K562 (cell line): Measurements from ENCODE around the gene SLC22A4.

ENCODE experiments used
- ETV6 ChIP-seq, 3 experiments: fragments of 150-350 bp in 1 of 3; sonication (generic) in 1 of 3; formaldehyde crosslinking in 1 of 3; IDR thresholded peaks; 2 replicates each; pipeline versions ENCODE4 v1.6.1 to v1.8.0; 2014 to 2022; ENCODE audit warnings: borderline replicate concordance in 2 of 3, low read depth in 2 of 3, antibody characterized with exemption in 1 of 3, low read length in 1 of 3, mild to moderate bottlenecking in 1 of 3, missing genetic modification reagents in 1 of 3
- FOXK1 ChIP-seq: sonication (generic); formaldehyde crosslinking; IDR thresholded peaks from 2 replicates; pipeline ENCODE4 v1.8.0; 2022; ENCODE audit warnings: missing genetic modification reagents, mild to moderate bottlenecking, borderline replicate concordance
- HCFC1 ChIP-seq: IDR thresholded peaks from 2 replicates; pipeline ENCODE4 v1.6.1; 2012; ENCODE audit warnings: low read depth, low read length, improper control_type of control experiment
- IRF2 ChIP-seq: sonication (generic); formaldehyde crosslinking; IDR thresholded peaks from 2 replicates; pipeline ENCODE4 v1.8.1; 2022; ENCODE audit warnings: mild to moderate bottlenecking, missing genetic modification reagents
- TF ChIP-seq, protein P1 (sequence below), 3 experiments: IDR thresholded peaks in 2 of 3; conservative IDR thresholded peaks in 1 of 3; 2 replicates each; pipeline ENCODE4 v1.5.1; 2011 to 2012; ENCODE audit warnings: low read length in 3 of 3, mild to moderate bottlenecking in 3 of 3, control low read depth in 2 of 3, improper control_type of control experiment in 1 of 3, inconsistent platforms in 1 of 3, low read depth in 1 of 3, mixed read lengths in 1 of 3, moderate library complexity in 1 of 3; ENCODE audit not compliant: insufficient read depth in 2 of 3

DNA sequence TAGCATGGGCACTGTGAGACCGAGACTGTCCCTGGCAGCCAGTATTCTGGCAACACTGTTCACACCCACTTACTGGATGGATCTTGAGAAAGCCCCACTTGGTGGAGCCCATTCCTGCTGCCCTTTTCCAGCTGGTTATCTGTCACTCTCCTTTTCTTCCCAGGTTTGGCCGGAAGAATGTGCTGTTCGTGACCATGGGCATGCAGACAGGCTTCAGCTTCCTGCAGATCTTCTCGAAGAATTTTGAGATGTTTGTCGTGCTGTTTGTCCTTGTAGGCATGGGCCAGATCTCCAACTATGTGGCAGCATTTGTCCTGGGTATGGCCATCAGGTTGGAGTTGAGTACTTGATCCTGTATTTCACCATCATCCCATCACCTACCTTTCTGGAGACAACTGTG is 89.8 kb downstream of the SLC22A4 start:
- TF ChIP-seq FOXK1 (CRISPR knock-in tag) (no peak), HCFC1 (no peak), ETV6 (IDR thresholded peaks at IDR 0.05; ENCODE audit: borderline replicate concordance in 1 of 2, low read depth in 2 of 2, low read length in 1 of 2) (no peak), ETV6 (CRISPR knock-in tag; IDR thresholded peaks at IDR 0.05; ENCODE audit: borderline replicate concordance) (no peak), IRF2 (CRISPR knock-in tag) (no peak)
- TF ChIP-seq, protein P1, sequence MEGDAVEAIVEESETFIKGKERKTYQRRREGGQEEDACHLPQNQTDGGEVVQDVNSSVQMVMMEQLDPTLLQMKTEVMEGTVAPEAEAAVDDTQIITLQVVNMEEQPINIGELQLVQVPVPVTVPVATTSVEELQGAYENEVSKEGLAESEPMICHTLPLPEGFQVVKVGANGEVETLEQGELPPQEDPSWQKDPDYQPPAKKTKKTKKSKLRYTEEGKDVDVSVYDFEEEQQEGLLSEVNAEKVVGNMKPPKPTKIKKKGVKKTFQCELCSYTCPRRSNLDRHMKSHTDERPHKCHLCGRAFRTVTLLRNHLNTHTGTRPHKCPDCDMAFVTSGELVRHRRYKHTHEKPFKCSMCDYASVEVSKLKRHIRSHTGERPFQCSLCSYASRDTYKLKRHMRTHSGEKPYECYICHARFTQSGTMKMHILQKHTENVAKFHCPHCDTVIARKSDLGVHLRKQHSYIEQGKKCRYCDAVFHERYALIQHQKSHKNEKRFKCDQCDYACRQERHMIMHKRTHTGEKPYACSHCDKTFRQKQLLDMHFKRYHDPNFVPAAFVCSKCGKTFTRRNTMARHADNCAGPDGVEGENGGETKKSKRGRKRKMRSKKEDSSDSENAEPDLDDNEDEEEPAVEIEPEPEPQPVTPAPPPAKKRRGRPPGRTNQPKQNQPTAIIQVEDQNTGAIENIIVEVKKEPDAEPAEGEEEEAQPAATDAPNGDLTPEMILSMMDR (IDR thresholded peaks at IDR 0.05 in 2 of 3, conservative IDR thresholded peaks at IDR 0.05 in 1 of 3; ENCODE audit: insufficient read depth in 2 of 3, low read depth in 1 of 3, low read length in 3 of 3): no peak
